ACC112 (cell line): ENCODE data around the gene CFC1B.
"Not testable (repeated sequence)": the region's sequence is repeated elsewhere in the genome, so short reads cannot be mapped to it uniquely, and the experiment has no call there.

ENCODE experiments used
- H2AFZ ChIP-seq: fragments of 200-600 bp; sonication (generic); one replicate; pipeline ENCODE4 v1.6.0; 2017; ENCODE audit warnings: antibody characterized with exemption, low read length; ENCODE audit not compliant: unreplicated experiment
- H3K27ac ChIP-seq: fragments of 200-600 bp; sonication (generic); 2 replicates; pipeline ENCODE4 v1.5.1; 2014; ENCODE audit warnings: low read depth, mild to moderate bottlenecking, antibody characterized with exemption, low read length, moderate library complexity
- H3K27me3 ChIP-seq: fragments of 200-600 bp; sonication (generic); 2 replicates; pipeline ENCODE4 v1.6.1; 2014; ENCODE audit warnings: mild to moderate bottlenecking, antibody characterized with exemption, low read length, moderate library complexity, mixed read lengths; ENCODE audit not compliant: insufficient read depth
- H3K36me3 ChIP-seq: fragments of 200-600 bp; sonication (generic); 2 replicates; pipeline ENCODE4 v1.6.1; 2016; ENCODE audit warnings: mild to moderate bottlenecking, antibody characterized with exemption, low read length, moderate library complexity, mixed read lengths; ENCODE audit not compliant: insufficient read depth
- H3K4me1 ChIP-seq: fragments of 200-600 bp; sonication (generic); one replicate; pipeline ENCODE4 v1.6.1; 2016; ENCODE audit warnings: low read length, mixed read lengths; ENCODE audit not compliant: insufficient read depth, unreplicated experiment, control insufficient read depth
- H3K4me3 ChIP-seq: fragments of 200-600 bp; sonication (generic); 2 replicates; pipeline ENCODE4 v1.5.1; 2014; ENCODE audit warnings: mild to moderate bottlenecking, low read depth, low read length
- H3K79me2 ChIP-seq: fragments of 200-600 bp; sonication (generic); one replicate; pipeline ENCODE4 v1.6.0; 2016; ENCODE audit warnings: low read length; ENCODE audit not compliant: control insufficient read depth, unreplicated experiment, insufficient read depth

Gene CFC1B

DNA sequence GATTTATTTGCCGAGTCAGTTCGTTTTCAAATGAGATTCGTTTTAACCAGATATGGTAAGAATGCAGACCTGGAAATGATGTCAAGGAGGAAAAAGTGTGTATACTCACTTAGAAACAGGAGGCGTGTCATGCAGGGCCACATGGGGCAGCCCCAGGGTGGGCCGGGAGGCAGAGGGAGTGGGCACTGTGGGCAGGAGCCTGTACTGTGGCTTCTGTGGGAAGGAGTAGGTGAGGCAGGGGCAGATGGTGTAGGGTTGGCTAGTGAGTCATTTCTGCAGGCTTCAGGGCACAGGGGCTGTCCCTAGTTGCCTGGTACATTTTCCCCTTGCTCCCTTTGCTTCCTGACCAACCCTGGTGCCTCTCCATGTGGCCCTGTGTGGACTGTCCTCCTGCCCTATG is 10.2 kb downstream of the CFC1B start:
- H2AFZ ChIP-seq, H3K36me3 ChIP-seq, H3K27ac ChIP-seq, H3K79me2 ChIP-seq, H3K4me1 ChIP-seq, H3K27me3 ChIP-seq, H3K4me3 ChIP-seq: not testable (repeated sequence)

DNA sequence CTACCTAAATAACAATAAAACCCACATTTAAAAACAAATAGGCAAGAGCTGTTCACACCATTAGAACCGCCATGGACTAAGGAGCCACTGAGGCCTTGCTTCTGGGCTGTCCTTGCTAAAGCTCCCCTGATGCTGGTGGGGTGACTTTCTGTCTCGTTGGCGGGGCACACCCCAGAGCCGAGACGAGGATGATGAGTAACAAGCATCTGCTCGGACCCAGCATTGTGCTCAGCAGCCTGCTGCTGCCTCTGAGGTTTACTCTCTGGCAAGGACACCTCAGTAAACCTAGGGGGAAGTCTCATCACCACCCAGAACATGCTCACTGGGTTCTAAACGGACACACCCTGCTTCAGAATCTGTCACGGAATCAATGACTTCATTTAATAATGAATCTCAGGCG is 10.7 kb downstream of the CFC1B start:
- H3K79me2 ChIP-seq, H3K27ac ChIP-seq, H2AFZ ChIP-seq, H3K36me3 ChIP-seq, H3K4me1 ChIP-seq, H3K4me3 ChIP-seq, H3K27me3 ChIP-seq: not testable (repeated sequence)

DNA sequence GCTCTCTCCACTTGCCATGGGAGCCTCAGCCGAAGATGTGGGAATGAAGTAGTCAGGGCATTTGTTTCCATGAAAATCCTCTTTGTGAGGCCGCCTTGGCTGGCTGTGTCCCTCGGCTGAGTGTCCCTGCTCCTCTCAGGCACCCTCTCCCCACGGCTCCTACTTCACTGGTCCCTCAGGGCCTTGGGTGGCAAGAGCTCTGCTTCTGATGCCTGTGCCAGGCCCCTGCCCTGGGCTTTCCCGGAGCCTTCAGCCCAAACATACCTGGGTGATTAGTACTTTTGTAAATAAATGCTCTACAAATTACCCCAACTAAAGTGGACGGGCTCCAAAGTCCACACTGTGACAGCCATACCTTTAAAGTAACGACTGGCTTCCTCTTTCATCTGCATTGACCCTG is 15.6 kb downstream of the CFC1B start:
- H3K27me3 ChIP-seq, H3K79me2 ChIP-seq, H3K27ac ChIP-seq, H3K36me3 ChIP-seq, H2AFZ ChIP-seq, H3K4me3 ChIP-seq, H3K4me1 ChIP-seq: not testable (repeated sequence)

DNA sequence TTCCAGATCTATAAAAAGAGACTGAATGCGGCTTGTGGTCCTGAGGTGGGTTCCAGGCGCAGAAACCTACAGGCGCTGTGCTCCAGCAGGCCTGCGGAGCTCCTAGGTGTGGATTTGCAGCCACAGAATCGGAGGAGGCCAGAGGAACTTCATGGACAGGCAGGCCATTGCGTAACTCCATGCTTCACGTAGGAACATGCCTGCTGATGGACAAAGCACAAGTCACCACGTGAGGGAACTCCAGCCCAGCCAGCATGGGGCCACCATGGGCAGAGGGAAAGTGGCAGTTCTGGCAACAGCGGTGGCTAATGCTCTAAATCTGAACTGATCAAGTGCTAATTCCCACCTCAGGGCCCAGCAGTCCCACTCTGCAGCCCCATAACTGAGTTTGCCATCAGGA is 17.2 kb downstream of the CFC1B start:
- H3K4me3 ChIP-seq, H3K4me1 ChIP-seq, H3K27me3 ChIP-seq, H3K27ac ChIP-seq, H2AFZ ChIP-seq, H3K36me3 ChIP-seq, H3K79me2 ChIP-seq: not testable (repeated sequence)

DNA sequence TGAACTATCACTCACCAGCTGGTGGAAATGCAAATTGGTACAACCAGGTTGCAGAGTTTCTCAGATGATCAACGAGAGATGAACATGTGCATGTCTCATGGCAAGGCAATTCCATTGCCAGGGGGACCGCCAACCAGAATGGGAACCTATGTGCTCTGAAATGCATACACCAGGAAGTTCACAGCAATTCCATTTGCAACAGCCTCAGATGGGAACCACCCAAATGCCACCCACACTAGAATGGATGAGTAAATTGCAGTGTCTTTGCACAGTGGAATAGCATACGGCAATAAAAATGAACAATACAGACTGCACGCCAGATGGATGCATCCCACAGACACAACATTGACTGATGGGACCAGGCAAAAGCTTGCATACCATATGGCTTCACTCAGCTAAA is 21.8 kb downstream of the CFC1B start:
- not testable (repeated sequence) for H3K27ac ChIP-seq, H2AFZ ChIP-seq, H3K79me2 ChIP-seq, H3K36me3 ChIP-seq, H3K4me1 ChIP-seq, H3K4me3 ChIP-seq, H3K27me3 ChIP-seq

- H3K4me3 ChIP-seq, H2AFZ ChIP-seq, H3K27ac ChIP-seq, H3K79me2 ChIP-seq, H3K36me3 ChIP-seq, H3K4me1 ChIP-seq, H3K27me3 ChIP-seq: not testable (repeated sequence)
These were observed 22.9 kb downstream of the CFC1B start for GRCh38 chr2:130543785-130544528.

GRCh38 chr2:130544978-130545377 is 24.0 kb downstream of the CFC1B start:
- not testable (repeated sequence) for H3K79me2 ChIP-seq, H3K27me3 ChIP-seq, H3K36me3 ChIP-seq, H3K27ac ChIP-seq, H3K4me1 ChIP-seq, H2AFZ ChIP-seq, H3K4me3 ChIP-seq

DNA sequence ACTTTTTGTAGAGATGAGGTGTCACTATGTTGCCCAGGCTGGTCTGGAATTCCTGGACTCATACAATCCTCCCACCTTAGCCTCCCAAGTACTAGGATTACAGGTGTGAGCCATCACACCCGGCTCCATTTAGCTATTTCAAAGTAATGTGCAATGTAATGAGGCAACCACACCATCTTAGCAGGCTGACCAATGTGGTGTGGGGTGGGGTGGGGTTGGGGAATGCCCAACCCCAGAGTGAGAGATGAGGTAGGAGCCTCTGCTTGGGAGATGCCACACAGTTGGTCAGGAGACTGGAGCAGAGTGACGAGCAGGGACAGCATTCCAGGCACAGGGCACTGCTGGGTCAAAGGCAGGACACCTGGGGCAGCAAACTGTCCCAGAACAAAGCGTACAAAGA is 27.4 kb downstream of the CFC1B start:
- H3K79me2 ChIP-seq, H3K4me3 ChIP-seq, H3K4me1 ChIP-seq, H3K27me3 ChIP-seq, H2AFZ ChIP-seq, H3K36me3 ChIP-seq, H3K27ac ChIP-seq: not testable (repeated sequence)

DNA sequence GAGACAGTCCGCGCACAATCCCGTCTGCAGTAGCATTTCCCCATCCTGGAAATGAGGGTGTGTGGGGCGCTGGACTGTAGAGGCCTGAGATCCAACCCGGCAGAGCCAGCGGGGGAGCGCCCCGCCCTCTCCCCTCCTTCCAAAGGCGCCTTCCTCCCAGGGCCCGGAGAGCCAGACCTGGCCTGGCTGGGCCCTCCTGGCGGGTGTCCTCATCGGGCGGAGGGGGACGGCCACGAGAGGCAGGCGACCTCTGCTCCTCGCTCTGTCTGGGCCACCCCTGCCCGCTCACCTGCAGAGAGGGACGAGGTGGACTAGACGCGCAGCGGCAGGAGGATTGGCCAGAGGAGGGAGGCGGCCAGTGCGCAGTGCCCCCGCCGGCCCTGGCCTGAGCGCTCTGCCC is 28.5 kb downstream of the CFC1B start:
- H3K79me2 ChIP-seq, H2AFZ ChIP-seq, H3K4me1 ChIP-seq, H3K4me3 ChIP-seq, H3K27ac ChIP-seq, H3K27me3 ChIP-seq, H3K36me3 ChIP-seq: not testable (repeated sequence)

DNA sequence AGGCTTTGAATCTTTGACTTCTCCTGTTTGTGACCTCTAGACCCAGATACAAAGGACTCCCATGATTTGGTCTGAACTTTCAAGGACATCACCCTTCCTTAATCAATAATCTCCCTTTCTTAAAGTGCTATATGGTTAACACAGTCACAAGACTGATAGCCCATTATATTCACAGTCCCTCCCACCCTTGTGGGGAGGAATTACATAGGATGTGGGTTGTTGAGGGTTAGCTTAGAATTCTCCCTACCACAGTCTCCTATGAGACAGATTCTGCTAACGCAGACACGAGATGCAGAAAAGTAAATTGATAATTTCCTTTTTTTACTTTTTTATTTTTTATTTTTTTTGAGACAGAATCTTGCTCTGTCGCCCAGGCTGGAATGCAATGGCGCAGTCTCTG is 33.2 kb downstream of the CFC1B start:
- not testable (repeated sequence) for H3K4me1 ChIP-seq, H3K27ac ChIP-seq, H3K4me3 ChIP-seq, H3K36me3 ChIP-seq, H2AFZ ChIP-seq, H3K27me3 ChIP-seq, H3K79me2 ChIP-seq

GRCh38 chr2:130556441-130556840 is 35.4 kb downstream of the CFC1B start:
- not testable (repeated sequence) for H2AFZ ChIP-seq, H3K27me3 ChIP-seq, H3K4me1 ChIP-seq, H3K4me3 ChIP-seq, H3K27ac ChIP-seq, H3K36me3 ChIP-seq, H3K79me2 ChIP-seq
